ENCODE results near the gene GRAP2. TPM values are rescaled to one million over a fixed set of nuclear protein-coding genes. Genes with fewer than 3 reads are reported as not detected.
A peak's percentile ranks its signal among the peaks of the same experiment; 100 is the strongest.

GRAP2 gene
- total and polyA plus RNA-seq, 10 of the 15 experiments (the other 5 are each of a cell fraction or from before 2014, with no cell fraction given): 3.3 to 79.1 (median 59.6) TPM

DNA sequence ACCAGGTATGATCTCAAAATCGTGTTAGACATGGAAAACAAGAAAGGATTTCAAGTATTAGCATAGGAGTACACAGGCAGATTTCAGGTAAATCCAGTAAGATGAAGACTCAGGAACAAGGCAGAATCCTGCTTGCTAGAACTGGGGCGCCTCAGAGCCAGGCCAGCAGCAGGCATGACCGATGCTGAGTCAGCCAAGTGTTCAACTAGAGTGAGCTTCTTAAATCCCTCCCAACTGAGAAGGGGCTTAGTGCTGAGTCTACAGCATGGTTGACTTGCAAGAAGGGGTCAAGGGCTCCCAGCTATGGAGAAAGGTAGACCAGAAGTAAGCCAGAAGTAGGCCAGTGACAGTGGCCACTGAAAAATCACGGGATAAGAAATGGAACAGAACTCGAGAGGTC, 12.4 kb downstream of the GRAP2 start:
- peaks cover 5 to 8% of the 10 kb centered on the region in 2 experiments; a peak in 3 of 4 replicates for H3K36me3 ChIP-seq (ENCODE audit: control insufficient read depth in 2 of 2, insufficient read depth in 2 of 2, low read length in 1 of 2)
- in situ Hi-C loops (cut with MboI): no loop called here
- H2AFZ ChIP-seq (ENCODE audit: control insufficient read depth, low read depth, low read length): no peak overlapping the region
- no peak overlapping the region for H3K27ac ChIP-seq (ENCODE audit: control insufficient read depth, insufficient read depth)
- peaks cover 28% of the 10 kb centered on the region for H3K4me1 ChIP-seq (ENCODE audit: control insufficient read depth, insufficient read depth, low read length)
- CTCF ChIA-PET: interaction anchor here (0.9 to 3.5 kb wide), 3 partner anchors 9 to 111 kb away, joined by 3 to 13 read pairs (median 4); no protein-coding TSS in a partner anchor
- FAIRE-seq: no peak
- BruUV-seq (replicated peaks): no TSS peak
- H3K79me2 ChIP-seq (ENCODE audit: control insufficient read depth, insufficient read depth, low read length): peaks cover 93% of the 10 kb centered on the region
- POLR2A ChIA-PET: interaction anchor here (1.1 kb wide), 2 partner anchors 10 to 13 kb away, joined by 3 to 6 read pairs; no protein-coding TSS in a partner anchor
- no peaks in the 10 kb centered on the region; the same call in 2 of the 3 replicates for H3K9me3 ChIP-seq (replicated peaks; ENCODE audit: control insufficient read depth, insufficient read depth, low read length)
- H3K4me3 ChIP-seq: 0 out of 2 replicates have a peak overlapping the region, but pooled peaks have one; percentile 9
- no peak overlapping the region for H3K4me2 ChIP-seq (ENCODE audit: control insufficient read depth, insufficient read depth)
- H4K20me1 ChIP-seq (ENCODE audit: control insufficient read depth, insufficient read depth): no peaks in the 10 kb centered on the region
- SMC1A ChIA-PET (ENCODE audit: uncharacterized antibody, unreplicated experiment): interaction anchor here (0.5 to 11.1 kb wide), 5 partner anchors 10 to 807 kb away, joined by 3 to 108 read pairs (median 18); partner anchors contain the start of gene GRAP2
- no peak overlapping the region for H3K9ac ChIP-seq (ENCODE audit: control insufficient read depth, insufficient read depth, low read length)
- ATAC-seq: no peak
- intact Hi-C loops (cut with micrococcal nuclease; ENCODE audit: unreplicated experiment): loop anchor here (5.0 kb wide), 1 partner anchor 49 kb away; the partner anchor contains the start of gene TMA7B
- DNase-seq (ENCODE audit: low read depth, low spot score): no peak
- RAD21 ChIA-PET (ENCODE audit: unreplicated experiment): interaction anchor here (1.0 to 7.5 kb wide), 3 partner anchors 15 to 48 kb away, joined by 3 to 91 read pairs (median 3); partner anchors contain the start of gene GRAP2
- no peaks in the 10 kb centered on the region for H3K27me3 ChIP-seq (replicated peaks in 1 of 2; ENCODE audit: control insufficient read depth in 2 of 2, insufficient read depth in 2 of 2, low read length in 1 of 2)
- WGBS (ENCODE audit: insufficient coverage, insufficient replicate concordance, low lambda C conversion rate, missing lambda C conversion rate): 79% methylated on average over 5 of the region's 5 CpGs
- TF ChIP-seq E2F8 (IDR thresholded peaks at IDR 0.05; ENCODE audit: low read depth, partially characterized antibody) (no peak), SPI1 (IDR thresholded peaks at IDR 0.05; ENCODE audit: borderline replicate concordance, insufficient read depth, low read depth, low read length) (no peak), FOXM1 (IDR thresholded peaks at IDR 0.05; ENCODE audit: low read depth, low read length) (no peak), ZNF207 (IDR thresholded peaks at IDR 0.05; ENCODE audit: borderline replicate concordance) (no peak), YY1 (IDR thresholded peaks at IDR 0.05; ENCODE audit: low read depth, low read length) (no peak), SREBF1 (IDR thresholded peaks at IDR 0.05; ENCODE audit: low read length) (no peak), MXI1 (IDR thresholded peaks at IDR 0.05; ENCODE audit: low read depth, low read length) (no peak), HDAC2 (IDR thresholded peaks at IDR 0.05) (no peak), HDAC6 (IDR thresholded peaks at IDR 0.05; ENCODE audit: unreplicated experiment) (no peak)
- TF ChIP-seq, protein P1, sequence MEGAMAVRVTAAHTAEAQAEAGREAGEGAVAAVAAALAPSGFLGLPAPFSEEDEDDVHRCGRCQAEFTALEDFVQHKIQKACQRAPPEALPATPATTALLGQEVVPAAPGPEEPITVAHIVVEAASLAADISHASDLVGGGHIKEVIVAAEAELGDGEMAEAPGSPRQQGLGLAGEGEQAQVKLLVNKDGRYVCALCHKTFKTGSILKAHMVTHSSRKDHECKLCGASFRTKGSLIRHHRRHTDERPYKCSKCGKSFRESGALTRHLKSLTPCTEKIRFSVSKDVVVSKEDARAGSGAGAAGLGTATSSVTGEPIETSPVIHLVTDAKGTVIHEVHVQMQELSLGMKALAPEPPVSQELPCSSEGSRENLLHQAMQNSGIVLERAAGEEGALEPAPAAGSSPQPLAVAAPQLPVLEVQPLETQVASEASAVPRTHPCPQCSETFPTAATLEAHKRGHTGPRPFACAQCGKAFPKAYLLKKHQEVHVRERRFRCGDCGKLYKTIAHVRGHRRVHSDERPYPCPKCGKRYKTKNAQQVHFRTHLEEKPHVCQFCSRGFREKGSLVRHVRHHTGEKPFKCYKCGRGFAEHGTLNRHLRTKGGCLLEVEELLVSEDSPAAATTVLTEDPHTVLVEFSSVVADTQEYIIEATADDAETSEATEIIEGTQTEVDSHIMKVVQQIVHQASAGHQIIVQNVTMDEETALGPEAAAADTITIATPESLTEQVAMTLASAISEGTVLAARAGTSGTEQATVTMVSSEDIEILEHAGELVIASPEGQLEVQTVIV (IDR thresholded peaks at IDR 0.05; ENCODE audit: borderline replicate concordance, partially characterized antibody): no peak
- TF ChIP-seq, protein P2, sequence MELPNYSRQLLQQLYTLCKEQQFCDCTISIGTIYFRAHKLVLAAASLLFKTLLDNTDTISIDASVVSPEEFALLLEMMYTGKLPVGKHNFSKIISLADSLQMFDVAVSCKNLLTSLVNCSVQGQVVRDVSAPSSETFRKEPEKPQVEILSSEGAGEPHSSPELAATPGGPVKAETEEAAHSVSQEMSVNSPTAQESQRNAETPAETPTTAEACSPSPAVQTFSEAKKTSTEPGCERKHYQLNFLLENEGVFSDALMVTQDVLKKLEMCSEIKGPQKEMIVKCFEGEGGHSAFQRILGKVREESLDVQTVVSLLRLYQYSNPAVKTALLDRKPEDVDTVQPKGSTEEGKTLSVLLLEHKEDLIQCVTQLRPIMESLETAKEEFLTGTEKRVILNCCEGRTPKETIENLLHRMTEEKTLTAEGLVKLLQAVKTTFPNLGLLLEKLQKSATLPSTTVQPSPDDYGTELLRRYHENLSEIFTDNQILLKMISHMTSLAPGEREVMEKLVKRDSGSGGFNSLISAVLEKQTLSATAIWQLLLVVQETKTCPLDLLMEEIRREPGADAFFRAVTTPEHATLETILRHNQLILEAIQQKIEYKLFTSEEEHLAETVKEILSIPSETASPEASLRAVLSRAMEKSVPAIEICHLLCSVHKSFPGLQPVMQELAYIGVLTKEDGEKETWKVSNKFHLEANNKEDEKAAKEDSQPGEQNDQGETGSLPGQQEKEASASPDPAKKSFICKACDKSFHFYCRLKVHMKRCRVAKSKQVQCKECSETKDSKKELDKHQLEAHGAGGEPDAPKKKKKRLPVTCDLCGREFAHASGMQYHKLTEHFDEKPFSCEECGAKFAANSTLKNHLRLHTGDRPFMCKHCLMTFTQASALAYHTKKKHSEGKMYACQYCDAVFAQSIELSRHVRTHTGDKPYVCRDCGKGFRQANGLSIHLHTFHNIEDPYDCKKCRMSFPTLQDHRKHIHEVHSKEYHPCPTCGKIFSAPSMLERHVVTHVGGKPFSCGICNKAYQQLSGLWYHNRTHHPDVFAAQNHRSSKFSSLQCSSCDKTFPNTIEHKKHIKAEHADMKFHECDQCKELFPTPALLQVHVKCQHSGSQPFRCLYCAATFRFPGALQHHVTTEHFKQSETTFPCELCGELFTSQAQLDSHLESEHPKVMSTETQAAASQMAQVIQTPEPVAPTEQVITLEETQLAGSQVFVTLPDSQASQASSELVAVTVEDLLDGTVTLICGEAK (IDR thresholded peaks at IDR 0.05; ENCODE audit: borderline replicate concordance): no peak
- TF ChIP-seq, protein P3, sequence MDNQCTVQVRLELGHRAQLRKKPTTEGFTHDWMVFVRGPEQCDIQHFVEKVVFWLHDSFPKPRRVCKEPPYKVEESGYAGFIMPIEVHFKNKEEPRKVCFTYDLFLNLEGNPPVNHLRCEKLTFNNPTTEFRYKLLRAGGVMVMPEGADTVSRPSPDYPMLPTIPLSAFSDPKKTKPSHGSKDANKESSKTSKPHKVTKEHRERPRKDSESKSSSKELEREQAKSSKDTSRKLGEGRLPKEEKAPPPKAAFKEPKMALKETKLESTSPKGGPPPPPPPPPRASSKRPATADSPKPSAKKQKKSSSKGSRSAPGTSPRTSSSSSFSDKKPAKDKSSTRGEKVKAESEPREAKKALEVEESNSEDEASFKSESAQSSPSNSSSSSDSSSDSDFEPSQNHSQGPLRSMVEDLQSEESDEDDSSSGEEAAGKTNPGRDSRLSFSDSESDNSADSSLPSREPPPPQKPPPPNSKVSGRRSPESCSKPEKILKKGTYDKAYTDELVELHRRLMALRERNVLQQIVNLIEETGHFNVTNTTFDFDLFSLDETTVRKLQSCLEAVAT (IDR thresholded peaks at IDR 0.05): no peak
